ENCODE data around the gene SULT1A2.
A peak's percentile ranks its signal among the peaks of the same experiment; 100 is the strongest.
"Not testable (repeated sequence)": the region's sequence is repeated elsewhere in the genome, so short reads cannot be mapped to it uniquely, and the experiment has no call there.

The SULT1A2 gene

GRCh38 chr16:28596840-28597691, at the start of gene SULT1A2:
TSS of gene SULT1A2 (minus strand) at chr16:28597050. CDS start at chr16:28595930, 1,120 bp downstream.
- no peak for DNase-seq

DNA sequence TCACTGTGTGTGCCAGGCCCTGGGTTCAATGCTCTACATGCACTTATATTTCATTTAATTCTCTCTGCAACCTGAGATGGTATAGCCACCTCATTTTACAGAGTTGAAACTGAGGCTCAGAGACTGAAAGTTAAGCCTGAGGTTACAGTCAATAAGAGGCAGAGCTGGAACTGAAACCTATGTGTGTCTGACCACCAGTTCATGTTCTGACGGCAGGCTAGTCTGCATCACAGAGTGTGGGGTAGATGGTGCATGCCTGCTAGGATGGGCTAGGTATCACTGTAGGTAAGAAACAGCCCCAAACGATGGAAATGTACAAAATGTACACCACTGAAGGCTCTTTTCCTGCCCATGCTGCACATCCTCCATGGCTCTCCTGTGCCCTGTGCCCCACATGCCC, 43.1 kb upstream of the SULT1A2 start:
- not testable (repeated sequence) for DNase-seq

DNA sequence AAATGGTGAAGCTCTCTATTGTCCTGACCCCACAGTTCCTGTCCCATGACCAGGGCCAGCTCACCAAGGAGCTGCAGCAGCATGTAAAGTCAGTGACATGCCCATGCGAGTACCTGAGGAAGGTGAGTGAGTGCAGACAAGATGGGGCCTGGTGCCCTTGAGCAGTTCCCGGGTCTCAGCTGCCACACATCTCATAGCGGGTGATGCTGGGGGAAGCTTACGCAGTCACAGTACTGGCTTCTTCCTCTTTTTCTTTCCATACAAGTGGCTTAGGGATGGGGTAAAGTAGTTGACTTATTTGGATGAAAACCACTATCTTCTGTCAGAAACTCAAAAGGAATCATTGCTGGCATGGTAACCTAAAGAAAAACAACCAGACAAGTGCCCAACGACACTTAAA, 41.5 kb upstream of the SULT1A2 start:
- DNase-seq: not testable (repeated sequence)

DNA sequence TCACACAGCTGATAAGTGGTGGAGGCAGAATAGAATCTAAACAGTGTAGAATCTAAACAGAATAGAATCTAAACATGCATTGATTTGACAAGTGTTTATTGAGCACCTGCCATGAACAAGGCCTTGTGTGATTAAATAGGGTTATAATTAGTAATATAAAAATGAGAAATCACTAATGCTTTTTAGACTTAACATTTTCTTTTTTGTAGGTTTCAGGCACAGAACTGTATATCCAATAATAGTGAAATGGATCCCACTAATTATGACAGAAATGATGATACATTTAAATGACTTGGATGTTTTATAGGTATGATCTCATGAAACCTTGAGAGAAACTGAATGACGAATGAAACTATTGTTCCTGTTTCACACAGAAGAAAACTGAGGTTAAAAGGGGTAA, 40.9 kb upstream of the SULT1A2 start, which contains the start of gene NPIPB8:
Gene NPIPB8 (plus strand): TSS at position 301 of the 400 bp plus-strand sequence. CDS start 296 bp downstream, outside the sequence.
- not testable (repeated sequence) for DNase-seq

DNA sequence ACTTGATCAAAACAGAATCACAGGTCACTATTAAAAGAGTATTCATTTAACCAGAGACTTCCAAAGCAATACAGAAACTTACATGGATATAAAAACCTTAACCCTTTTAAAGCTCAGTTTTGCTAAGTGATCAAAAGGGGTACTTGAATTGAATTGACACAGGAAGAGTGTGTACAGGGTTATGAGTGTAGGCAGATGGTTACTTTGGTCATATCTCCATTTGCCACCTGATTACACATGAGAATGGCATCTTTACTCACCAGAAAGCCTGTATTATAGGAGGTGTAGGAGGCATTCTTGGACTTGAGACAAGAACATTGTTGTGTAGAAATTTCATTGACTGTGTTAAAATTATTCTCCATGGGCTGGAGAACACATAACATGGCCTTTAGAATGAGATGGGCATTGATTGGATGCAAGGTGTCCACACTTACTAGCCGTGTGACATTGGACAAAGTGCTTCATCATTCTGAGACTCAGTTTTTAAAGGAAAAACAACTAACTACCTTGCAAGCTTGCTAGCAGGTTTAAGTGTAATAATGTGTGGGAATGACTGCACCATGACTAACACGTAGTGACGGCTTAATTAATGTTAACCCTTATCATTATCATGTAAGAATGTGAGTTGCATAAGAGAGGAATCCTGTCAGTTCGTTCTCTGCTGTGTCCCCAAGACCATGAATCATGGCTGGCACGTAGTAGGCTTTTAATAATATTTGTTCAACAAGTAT, 39.4 kb upstream of the SULT1A2 start:
- DNase-seq: not testable (repeated sequence)

GRCh38 chr16:28630905-28631304, 34.1 kb upstream of the SULT1A2 start:
- not testable (repeated sequence) for DNase-seq

DNA sequence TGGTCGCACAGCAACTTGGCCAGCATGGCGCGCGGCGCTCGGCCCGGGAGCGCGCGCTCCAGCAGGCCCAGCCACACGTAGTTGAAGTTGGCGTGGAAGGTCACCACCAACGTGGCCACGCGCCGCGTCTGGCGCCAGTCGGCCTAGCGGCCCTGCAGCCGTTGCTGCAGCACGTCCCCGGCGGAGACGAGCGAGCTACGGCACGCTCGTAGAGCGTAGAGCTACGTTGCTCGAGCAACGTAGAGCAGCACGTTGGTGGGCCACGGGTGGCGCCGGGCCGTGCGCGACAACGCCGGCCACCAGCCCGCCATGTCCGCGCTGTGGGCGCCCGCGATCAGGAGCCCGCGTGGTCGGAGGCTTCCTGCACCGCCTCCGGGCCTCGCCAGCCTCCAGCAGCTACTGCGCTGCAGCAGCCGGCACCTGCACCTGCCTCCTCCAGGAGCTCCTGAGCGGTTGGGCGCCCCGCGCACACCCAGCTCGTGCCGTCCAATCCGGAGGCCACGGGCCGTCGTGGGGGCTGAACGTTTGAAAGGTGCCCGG, 26.4 kb upstream of the SULT1A2 start:
- peak; percentile 76 for DNase-seq

- DNase-seq: not testable (repeated sequence)
Observed at GRCh38 chr16:28622532-28623171, 25.8 kb upstream of the SULT1A2 start.

DNA sequence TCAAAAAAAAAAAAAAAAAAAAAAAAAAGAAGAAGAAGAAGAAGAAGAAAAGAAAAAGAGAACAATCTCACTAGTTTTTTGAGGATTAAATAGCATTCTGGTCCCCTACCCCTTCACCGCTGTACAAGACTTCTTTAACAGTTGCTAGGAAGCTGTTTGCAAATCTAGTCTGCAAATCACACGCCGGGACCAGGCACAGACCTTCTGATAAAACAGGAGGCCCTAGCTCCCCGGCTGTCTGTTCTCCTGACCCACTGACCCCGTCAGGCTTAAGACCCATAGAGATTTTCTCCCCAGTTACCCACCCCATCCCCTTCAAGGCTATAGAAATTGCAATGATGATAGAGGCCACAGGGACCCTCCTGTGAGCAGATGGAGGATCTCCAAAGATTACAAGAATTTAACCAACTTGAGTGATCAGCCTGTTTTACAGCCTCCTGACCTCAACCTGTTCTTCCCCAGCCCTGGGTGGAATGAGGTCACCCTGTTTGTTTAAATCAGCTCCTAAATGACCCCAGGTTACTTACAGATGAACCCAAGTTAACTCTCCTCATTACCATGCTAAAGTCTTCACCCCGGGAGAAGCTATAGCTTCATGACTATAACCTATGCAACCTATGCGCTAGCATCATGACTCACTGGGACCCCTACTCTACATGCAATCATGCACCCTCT, 24.8 kb upstream of the SULT1A2 start:
- no peak for DNase-seq

- not testable (repeated sequence) for DNase-seq
Observed at GRCh38 chr16:28620316-28620715, 23.5 kb upstream of the SULT1A2 start.

- DNase-seq: no peak
Observed at GRCh38 chr16:28617874-28618273, 21.0 kb upstream of the SULT1A2 start.

DNA sequence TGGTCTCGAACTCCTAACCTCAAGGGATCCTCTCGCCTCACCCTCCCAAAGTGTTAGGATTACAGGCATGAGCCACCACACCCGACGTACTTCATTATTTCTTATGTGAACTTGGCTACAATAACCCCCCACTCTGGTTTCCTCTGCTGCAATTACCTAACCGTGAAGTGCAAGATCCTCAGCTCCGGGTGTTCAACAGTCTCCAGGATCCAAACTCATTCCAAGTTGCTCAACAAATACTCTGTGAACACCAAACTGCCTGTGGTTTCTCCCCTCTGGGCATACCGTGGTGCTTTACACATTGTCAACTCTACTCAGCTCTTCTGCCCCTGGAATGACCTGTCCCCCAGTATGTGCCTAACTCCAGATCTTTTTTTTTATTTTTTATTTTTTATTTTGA, 19.8 kb upstream of the SULT1A2 start:
- DNase-seq: no peak

DNA sequence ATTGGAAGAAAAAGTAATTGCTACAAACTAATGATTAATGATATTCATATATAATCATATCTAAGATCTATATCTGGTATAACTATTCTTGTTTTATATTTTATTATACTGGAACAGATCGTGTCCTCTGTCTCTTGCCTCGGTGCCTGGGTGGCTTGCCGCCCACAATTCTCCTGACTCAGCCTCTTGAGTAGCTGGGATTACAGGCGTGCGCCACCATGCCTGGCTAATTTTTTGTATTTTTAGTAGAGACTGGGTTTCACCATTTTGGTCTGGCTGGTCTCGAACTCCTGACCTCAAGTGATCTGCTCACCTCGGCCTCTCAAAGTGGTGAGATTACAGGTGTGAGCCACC, 19.4 kb upstream of the SULT1A2 start:
- not testable (repeated sequence) for DNase-seq

DNA sequence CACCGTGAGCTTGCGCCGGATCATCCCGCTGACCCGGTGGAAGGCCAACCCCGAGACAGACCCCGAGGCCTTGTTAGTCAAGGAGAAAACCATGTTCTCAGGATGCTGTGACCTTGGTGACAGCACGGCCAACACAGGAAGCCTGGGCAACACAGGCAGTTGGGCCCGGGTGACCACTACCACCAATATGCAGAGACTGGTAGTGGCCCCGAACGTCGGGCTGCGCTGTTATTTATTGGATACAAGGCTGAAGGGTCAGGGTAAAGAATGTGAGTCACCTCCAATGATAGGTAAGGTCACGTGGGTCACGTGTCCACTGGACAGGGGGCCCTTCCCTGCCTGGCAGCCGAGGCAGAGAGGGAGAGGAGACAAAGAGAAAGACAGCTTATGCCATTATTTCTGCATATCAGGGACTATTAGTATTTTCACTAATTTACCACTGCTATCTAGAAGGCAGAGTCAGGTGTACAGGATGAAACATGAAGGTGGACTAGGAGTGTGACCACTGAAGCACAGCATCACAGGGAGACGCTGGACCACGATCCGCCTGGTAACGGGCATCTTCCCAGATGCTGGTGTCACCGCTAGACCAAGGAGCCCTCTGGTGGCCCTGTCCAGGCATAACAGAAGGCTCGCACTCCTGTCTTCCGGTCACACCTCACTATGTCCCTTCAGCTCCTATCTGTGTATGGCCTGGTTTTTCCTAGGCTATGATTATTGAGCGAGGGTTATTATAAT, 18.8 kb upstream of the SULT1A2 start:
- not testable (repeated sequence) for DNase-seq

DNA sequence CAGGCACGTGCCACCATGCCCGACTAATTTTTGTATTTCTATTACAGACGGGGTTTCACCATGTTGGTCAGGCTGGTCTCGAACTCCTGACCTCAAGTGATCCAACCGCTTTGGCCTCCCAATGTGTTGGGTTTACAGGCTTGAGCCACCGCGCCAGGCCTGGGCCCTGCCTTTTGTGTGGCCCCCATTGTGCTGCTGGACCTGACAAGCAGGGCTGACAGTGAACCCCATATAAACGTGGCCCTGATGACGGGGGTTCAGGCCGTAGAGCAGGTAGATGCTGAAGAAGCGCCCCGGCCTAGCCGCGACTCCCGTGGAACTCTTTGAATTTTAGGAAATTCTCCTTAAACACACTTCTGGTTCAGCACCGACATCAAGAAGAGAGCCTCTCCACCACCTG, 17.7 kb upstream of the SULT1A2 start:
- DNase-seq: not testable (repeated sequence)

DNA sequence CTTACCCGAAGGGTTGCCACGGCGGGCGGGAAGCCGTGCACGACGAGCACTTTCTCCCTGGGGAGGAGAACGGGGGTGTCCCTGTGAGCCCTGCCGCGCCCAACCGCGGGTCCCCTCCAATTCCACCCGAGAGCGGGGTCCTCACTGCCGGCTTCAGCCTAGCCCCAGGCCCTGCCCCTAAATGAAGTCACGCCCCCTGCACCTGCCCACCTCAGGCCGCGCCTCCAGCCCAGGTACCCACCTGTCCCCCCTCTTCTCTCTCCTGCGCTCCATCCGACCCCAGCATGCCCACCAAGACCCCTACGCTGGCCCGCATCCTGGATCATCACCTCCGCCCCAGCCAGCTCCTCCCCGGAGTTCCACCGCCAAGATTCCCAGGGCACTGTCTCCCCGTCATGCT, 17.1 kb upstream of the SULT1A2 start:
- not testable (repeated sequence) for DNase-seq

GRCh38 chr16:28612359-28613280, 15.8 kb upstream of the SULT1A2 start:
- not testable (repeated sequence) for DNase-seq

DNA sequence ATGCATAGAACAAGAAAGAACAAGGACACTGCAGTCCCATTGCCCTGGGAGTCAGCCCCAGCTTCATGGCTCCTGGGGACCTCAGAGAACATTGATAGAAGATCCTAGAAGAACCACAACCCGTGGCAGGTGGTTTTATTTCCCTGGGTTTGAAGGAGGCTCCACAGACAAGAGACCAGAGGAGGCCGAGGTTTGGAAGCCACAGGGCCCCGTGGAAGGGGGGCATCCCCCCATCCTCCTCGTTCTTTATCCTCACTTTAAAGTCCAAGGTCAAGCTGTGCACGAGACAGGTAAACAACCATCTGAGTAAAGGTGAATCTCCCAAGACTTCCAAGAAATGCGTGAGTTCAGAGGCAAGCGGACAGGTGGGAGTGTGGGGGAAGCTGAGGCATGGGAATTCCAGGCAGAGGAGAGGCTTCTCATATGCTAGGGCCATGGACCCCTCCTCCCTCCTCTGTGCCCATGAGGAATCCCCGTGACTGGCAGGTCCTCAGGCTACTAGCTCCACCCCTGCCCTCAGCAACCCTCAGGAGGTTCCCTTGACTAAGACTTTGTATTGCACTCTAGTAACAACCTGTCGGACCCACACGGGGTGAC, 13.8 kb upstream of the SULT1A2 start:
- no peak for DNase-seq

GRCh38 chr16:28609631-28610594, 13.1 kb upstream of the SULT1A2 start, which contains the start of gene SULT1A1:
TSS of gene SULT1A1 (minus strand) at chr16:28610044. CDS start at chr16:28608855, 1,189 bp downstream.
- DNase-seq: no peak

All from NCI-H1105 treated with DMSO at 0.1 percent for 48 hours (cell line).